GM06990 (cell line): Measurements from ENCODE around the gene TMEM134.

Source experiments
- DNase-seq: peaks from one replicate; pipeline ENCODE4 v3.0.0-alpha.2; 2011; ENCODE audit not compliant: insufficient read length; ENCODE audit errors: extremely low read depth
- H3K27me3 ChIP-seq: replicated peaks from 2 replicates; pipeline ENCODE4 v1.6.0; 2011; ENCODE audit warnings: low read length; ENCODE audit not compliant: control insufficient read depth, insufficient read depth
- H3K36me3 ChIP-seq: 2 replicates; pipeline ENCODE4 v1.5.1; 2011; ENCODE audit warnings: low read length; ENCODE audit not compliant: control insufficient read depth, insufficient read depth
- H3K4me3 ChIP-seq: replicated peaks from 2 replicates; pipeline ENCODE4 v1.5.1; 2011; ENCODE audit warnings: low read depth, mild to moderate bottlenecking, control low read depth, low read length
- TF ChIP-seq, protein P1 (sequence below): IDR thresholded peaks from 2 replicates; pipeline ENCODE4 v1.5.1; 2011; ENCODE audit warnings: low read length, control low read depth, mild to moderate bottlenecking, inconsistent platforms; ENCODE audit not compliant: insufficient read depth, poor library complexity, severe bottlenecking

TMEM134 gene

GRCh38 chr11:67500831-67501715 lies 32.0 kb upstream of the TMEM134 start:
- no peaks in the 10 kb centered on the region for H3K27me3 ChIP-seq
- peaks cover 47% of the 10 kb centered on the region for H3K36me3 ChIP-seq
- TF ChIP-seq, protein P1, sequence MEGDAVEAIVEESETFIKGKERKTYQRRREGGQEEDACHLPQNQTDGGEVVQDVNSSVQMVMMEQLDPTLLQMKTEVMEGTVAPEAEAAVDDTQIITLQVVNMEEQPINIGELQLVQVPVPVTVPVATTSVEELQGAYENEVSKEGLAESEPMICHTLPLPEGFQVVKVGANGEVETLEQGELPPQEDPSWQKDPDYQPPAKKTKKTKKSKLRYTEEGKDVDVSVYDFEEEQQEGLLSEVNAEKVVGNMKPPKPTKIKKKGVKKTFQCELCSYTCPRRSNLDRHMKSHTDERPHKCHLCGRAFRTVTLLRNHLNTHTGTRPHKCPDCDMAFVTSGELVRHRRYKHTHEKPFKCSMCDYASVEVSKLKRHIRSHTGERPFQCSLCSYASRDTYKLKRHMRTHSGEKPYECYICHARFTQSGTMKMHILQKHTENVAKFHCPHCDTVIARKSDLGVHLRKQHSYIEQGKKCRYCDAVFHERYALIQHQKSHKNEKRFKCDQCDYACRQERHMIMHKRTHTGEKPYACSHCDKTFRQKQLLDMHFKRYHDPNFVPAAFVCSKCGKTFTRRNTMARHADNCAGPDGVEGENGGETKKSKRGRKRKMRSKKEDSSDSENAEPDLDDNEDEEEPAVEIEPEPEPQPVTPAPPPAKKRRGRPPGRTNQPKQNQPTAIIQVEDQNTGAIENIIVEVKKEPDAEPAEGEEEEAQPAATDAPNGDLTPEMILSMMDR = no peak
- DNase-seq = no peak
- no peak overlapping the region for H3K4me3 ChIP-seq

GRCh38 chr11:67500484-67500821 lies 31.4 kb upstream of the TMEM134 start:
- TF ChIP-seq, protein P1 = no peak

DNA sequence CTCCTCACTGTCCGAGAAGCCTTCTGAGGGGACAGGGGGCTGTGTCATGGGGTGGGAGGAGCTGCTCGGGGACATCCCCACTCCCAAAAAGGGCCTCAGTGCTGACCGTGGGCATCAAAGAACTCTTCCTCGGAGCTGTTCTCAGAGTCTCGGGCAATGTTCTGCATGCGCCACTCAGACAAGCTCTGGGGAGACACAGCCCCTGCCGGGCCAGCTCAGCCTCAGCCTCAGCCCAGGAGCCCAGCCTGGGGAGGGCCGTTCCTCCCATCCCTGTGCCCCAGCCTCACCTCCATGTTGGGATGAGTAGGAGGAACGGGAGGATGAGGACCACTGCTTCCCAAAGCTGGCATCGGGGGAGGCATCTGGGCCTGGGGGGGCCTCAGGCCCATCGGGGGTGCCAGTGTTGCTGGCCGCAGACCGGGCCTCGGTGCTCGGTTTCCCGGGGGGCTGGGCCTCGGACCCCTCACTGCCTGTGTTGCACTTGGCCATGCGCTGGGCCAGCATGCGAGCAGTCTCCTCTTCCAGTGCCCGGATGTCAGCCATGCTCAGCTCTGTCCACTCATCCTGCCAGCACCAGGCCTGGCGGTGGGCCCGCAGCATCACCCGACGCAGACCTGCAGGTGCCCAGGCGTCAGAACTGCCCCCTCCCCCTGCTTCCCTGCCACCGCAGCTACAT lies 30.9 kb upstream of the TMEM134 start:
- Histone ChIP-seq H3K4me3 (no peak overlapping the region), H3K27me3 (no peaks in the 10 kb centered on the region), H3K36me3 (peaks cover 58% of the 10 kb centered on the region)
- TF ChIP-seq, protein P1 = no peak
- no peak for DNase-seq

More at GRCh38 chr11:67500484-67500821, 31.4 kb upstream of the TMEM134 start:
- Histone ChIP-seq H3K36me3 (peaks cover 53% of the 10 kb centered on the region), H3K4me3 (no peak overlapping the region), H3K27me3 (no peaks in the 10 kb centered on the region)
- no peak for DNase-seq

- TF ChIP-seq, protein P1 = no peak
- H3K27me3 ChIP-seq = no peaks in the 10 kb centered on the region
- DNase-seq = no peak
- H3K4me3 ChIP-seq = no peak overlapping the region
- H3K36me3 ChIP-seq = peaks cover 60% of the 10 kb centered on the region
Observed at GRCh38 chr11:67498544-67498972, 29.5 kb upstream of the TMEM134 start.

- no peak for DNase-seq
- H3K27me3 ChIP-seq = no peaks in the 10 kb centered on the region
- H3K36me3 ChIP-seq = peaks cover 61% of the 10 kb centered on the region
- H3K4me3 ChIP-seq = no peak overlapping the region
- TF ChIP-seq, protein P1 = no peak
Observed at GRCh38 chr11:67497656-67498291, 28.7 kb upstream of the TMEM134 start.
